GM19372 (cell line): ENCODE data around the gene TRMT10A.

Experiments used
- ATAC-seq: cut with Tn5 transposase; IDR thresholded peaks from one replicate; pipeline ENCODE4 v1.9.1; 2021; ENCODE audit warnings: mild to moderate bottlenecking, low read depth, moderate library complexity; ENCODE audit not compliant: unreplicated experiment

The TRMT10A gene, protein sequence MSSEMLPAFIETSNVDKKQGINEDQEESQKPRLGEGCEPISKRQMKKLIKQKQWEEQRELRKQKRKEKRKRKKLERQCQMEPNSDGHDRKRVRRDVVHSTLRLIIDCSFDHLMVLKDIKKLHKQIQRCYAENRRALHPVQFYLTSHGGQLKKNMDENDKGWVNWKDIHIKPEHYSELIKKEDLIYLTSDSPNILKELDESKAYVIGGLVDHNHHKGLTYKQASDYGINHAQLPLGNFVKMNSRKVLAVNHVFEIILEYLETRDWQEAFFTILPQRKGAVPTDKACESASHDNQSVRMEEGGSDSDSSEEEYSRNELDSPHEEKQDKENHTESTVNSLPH

DNA sequence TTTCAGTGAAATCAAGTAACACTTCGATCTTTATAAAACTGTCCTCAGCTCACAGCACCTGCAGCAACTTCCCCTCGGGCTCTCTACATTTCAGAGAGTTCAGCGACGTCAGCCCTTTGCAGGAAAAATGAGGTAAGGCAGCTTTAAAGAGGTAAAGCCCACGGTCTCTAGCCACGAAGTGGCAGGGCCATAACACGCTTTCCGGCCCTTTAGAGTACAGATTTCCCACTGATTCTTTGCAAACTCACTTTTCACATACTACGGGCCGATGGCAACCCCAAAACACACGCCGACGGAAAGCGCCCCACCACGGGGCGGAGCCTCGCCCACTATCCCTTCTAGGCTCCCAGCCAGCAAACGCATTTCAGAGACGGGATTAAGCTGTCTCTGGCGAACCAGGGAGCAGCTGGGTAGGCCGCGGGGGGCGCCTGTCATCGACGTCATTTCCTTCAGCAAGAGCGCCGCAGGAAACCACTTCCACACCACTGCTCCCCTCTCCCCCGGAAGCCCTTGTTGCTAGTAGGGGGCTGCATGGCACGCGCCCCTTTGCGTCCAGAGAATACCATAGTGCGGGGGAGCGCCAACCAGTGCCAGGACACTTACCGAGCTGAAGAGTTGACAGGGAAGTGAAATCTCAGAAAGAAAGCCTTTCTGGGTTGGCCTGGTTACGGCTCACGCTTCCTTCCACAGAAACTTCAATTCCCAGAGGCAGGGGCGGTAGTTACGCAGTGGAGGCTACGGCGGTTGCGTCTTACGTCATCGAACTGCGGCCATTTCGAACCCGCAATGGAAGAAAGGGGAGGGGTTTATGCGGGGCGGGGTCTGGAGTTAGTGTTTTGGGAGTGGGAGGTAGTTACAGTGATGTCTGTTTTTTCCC, at the start of gene TRMT10A:
Gene TRMT10A, minus strand, starts transcription at position 730 of the 877 bp plus-strand sequence. CDS start 4,701 bp downstream, outside the sequence.
- peak; percentile 91 for ATAC-seq

DNA sequence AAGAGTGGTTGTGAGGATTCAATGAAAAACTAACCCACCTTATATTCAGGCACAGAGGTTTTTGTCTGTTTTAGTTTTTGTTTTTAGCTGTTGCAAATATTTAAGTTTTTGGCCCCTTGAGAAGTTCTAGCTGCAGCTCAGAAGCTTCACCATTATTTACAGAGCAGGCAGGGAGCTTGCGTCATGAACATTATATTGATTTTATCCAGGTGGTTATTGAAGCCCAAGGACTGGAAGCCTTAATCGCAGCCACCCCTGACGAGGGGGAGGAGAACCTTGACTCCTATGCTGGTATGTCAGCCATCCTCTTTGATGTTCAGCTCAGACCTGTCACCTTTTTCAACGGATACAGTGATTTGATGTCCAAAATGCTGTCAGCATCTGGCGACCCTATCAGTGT, 48.9 kb upstream of the TRMT10A start:
- ATAC-seq, result no peak

DNA sequence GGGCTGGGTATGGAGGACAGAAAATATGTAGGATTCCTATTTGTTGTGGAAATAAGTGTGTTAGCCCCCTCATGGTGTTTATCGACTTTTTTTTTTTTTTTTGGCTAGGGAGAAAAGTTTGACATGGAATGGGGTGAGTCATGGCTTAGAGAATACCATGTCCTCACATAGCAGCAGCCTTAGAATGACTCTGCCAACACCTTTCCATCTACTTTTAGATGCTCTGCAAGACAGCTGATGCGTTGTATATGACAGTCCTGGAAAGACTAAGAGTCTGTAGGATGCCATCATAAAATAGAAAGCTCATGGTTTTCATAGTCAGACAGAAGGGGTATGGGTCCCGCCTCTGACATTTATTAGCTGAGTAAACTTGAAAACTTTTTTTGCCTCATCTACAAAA, 48.4 kb upstream of the TRMT10A start:
- no peak for ATAC-seq

DNA sequence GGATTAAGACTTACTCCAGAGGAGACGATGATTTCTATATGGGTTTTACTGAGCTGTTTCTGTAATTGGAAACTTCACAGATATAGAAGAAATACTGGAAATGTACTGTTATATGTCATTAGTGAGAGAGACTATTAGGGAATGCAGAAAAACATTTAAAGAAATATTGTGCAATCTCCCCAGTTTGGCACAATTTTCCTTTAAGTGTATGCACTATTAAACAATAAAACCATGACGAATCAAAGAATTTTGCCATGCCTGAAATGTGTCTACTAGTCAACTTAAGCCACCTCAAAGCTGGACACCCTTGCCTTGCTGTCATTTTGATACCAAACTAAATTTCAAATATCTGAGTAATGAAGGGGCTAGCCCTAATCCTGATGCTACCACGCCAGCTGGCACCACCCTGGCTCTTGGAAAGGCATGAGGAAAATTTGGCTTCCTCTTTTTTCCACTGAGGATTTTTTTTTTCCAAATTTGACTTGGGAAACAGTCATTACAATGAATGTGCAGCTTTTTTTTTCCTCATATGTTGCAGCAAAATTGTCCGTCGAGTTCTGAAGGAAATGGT, 46.9 kb upstream of the TRMT10A start:
- no peak for ATAC-seq

DNA sequence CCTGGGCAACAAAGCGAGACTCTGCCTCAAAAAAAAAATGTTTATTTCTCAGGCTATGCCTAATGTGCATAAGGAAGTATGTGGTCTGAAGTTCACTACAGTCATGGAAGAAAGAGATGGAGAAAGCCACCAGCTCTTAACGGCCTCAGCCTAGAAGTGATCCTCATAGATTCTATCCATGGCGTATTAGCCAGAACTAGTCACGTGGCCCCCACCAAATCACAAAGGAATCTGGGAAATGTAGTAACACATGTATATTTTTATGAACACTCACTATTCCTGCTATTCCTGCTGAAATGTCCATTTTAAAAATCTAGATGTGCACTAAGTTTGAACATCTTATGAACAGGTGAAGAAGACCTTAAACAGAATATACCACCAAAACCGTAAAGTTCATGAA, 44.6 kb upstream of the TRMT10A start:
- no peak for ATAC-seq

DNA sequence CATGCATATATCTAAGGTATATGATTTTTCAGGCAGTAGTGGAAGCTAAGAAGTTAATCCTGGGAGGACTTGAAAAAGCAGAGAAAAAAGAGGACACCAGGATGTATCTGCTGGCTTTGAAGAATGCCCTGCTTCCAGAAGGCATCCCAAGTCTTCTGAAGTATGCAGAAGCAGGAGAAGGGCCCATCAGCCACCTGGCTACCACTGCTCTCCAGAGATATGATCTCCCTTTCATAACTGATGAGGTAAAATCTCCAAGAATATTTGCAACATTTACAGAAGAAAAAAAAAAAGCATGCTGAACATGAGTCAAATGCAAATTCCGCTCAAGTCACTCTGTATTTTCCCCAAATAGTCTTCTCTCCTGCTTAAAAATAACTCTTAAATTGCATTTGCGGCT, 42.9 kb upstream of the TRMT10A start:
- ATAC-seq, result no peak

DNA sequence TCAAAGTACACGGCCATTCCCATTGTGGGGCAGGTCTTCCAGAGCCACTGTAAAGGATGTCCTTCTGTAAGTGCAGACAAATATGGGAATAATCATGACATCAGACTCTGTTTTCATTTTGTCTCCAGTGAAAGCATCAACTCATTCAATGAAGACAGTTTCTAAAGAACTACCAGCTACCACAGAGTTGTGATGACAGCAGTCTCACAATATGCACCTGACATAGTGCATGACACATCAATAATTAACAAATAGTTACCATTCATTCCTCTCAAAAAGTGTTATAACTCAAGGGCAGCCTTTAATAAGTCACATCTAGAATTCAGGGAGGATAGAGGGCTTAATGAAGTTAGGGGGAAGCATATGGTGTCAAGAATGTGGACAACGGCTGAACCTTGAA, 31.0 kb upstream of the TRMT10A start:
- no peak for ATAC-seq

DNA sequence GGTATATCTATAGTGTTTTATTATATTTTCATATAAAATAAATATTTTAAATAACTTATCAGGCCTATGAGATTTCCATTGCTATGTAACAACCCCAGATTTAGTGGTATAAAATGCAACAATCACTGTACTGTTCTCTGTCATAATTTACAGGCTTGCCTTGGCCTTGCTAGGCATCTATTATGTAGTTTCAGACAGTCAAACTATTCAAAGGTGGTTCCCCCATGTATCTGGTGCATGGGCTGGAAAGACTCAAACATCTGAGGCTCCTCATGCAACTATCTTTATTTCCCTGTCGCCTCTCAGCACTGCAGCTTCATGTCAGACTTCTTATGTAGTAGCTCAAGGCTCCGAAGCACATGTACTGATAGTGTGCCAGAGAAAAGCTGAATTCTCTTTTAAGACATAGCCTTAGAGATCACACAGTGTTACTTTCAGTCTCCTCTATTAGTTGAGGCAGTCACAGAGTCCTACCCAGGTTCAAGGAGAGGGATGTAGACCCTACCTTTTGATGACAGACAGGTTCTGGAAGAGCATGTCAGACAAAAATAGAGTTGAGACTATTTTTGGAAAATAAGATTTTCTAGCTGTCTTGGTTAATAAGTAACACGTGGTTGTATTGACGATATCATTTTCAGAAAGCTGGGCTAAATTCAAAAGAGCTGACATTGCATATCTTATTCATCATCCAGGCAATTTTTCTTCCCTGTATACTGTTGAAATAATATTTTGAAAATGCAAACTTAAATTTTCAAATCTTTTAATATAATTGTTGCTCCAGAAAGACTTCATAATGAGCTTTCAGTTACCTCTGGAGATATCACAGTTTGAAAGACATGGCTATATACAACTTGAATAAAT, 30.2 kb upstream of the TRMT10A start:
- peak; percentile 63 for ATAC-seq

DNA sequence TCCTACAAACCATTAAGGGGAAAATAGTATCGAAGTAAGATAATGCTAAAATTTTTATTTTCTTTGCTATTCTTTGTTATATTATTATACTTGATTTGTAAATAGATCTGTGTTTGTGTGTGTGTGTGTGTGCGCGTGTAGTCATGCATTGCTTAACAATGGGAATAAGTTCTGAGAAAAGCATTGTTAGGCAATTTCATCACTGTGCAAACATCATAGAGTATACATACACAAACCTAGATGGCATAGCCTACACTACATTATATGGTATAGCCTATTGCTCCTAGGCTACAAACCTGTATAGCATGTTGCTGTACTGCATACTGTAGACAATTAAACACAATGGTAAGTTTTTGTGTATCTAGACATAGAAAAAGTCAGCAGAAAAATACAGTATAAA, 27.9 kb upstream of the TRMT10A start:
- ATAC-seq, result no peak

DNA sequence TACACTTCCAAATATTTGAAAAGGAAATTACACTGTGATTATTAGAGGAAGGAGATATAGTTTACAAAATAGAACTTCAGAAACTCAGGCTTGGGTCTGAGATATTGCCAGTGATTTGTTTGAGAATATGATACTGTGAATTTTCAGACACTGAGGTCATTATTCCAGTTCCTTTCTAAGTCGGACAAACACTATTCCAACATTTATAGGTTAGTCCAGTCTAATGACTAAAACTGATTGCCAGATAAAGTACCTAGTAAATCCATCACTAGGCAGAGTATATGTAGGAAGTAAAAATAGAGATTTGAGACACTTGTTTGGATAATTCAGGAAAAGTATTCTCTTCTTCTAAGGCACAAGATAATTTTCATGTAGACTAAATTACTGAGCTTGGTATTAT, 24.0 kb upstream of the TRMT10A start:
- ATAC-seq, result no peak

DNA sequence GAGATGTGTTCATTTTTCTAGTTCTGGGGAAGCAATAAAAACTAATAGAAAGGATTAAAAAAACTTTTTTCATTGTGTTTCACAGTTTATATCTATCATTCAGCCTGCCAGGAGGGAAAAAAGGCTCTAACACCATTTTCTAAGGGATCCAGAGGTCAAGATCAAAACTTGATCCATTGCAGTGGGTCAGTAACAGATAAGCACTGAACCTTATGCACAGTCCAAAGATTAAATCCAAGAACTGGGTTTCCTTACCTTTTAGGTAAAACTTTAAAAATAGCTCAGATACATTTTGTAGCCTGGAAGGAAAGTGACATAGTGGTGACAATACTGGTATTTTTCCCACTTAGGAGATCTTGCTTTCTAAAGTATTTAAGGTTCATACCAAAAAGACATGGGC, 23.5 kb upstream of the TRMT10A start:
- no peak for ATAC-seq

DNA sequence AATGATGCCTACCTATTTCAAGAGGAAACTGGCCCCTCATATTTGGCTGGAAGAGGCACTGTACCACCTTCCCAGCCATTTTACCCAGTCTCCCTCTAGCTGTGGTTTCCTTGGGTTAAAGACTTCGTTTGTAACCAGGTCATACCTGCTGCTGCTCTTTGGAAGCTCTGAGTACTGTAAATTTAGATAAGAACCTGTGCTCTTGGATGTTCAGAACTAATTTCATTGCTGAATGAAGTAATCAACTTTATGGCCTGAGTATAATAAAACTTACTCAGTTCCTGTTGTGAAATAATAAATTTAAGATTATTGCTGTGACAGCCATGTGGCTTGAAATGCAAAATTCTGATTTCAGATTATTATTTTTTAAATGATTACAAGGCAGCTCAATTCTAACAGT, 23.0 kb upstream of the TRMT10A start:
- no peak for ATAC-seq

DNA sequence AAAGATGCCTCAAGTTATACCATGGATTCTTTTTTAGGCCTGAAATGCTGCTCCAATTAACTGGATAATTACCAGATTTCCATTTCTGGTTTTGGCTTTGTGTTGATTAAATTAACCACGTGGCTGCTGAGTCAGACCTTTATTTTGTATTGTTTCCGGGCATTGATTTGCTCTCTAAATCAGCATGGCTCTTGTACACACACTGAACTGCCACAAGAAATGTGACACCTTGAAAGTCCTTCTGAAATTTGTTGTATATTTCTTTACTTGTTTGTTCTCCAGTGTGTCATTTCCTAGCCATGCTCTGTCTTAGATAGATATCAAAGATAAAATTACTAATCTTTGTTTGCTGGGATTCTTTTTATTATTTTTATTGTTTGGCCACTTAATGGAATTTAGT, 22.5 kb upstream of the TRMT10A start:
- ATAC-seq, result no peak

DNA sequence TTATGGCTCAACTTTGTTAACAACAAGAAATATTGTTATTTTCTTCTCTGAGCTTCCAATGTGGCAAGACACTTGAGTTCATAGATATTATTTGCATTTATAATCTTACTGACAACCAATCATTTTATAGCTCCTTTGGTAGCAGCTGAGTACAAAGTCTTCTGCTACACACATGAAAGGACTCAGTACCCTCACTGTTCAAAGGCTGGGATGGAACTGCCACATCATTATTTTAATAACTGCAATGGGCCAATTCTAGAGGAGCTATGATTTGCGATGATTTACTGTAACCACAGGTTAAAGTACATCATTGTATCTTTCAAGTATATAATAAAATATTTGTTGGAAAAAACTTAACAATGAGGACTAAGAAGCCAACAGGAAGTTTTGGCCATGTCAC, 21.7 kb upstream of the TRMT10A start:
- no peak for ATAC-seq

DNA sequence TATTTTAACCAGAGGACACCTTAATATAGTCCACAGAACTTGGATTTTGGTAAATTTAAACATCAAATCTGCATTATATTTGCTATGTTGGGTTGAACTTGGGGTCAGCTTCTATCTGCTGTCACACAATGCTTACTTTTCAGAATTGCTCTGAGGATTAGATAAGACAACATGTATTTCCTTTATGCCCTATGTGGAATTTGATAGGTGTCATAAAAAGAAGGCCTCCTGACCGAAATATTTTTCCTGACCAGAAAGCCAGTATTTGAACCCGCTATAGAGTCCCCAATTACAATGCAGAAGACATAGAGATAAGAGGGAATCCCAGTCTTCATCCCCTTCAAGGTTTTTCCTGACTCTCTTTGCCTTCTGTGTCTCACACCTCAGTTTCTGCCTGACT, 14.9 kb upstream of the TRMT10A start:
- ATAC-seq, result no peak

DNA sequence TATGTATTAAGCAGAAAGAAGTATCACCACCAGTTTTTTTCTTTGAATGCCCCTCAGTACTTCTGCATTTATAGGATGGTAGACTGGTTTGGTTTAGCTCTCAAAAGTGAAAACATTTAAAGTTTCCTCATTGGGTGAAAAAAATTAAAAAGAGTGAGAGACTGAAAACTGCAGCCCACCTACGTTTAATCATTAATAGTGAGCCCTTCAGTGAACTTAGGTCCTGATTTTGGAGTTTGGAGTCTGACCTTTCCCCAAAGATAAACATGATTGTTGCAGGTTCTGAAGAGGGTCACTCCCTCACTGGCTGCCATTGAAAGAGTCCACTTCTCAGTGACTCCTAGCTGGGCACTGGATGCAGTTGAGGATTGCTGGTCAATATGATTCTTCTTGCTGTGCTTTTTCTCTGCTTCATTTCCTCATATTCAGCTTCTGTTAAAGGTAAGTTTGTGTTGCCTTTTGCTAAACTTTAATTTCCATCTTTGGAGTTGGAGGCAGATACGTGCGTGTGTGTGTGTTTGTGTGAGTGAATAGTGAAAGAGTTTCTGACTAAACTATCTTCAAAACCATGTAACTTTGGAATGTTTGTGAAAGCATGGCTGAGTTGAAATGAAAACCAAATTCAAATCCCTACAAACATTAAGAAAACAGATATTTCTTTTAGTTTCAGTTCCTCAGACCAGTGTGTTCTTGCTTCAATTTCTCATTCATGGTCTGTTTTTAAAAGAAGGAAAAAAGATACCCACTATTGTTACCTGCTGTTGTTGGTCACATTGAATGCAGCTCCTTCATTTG, 10.9 kb upstream of the TRMT10A start, which contains the start of gene MTTP:
Gene MTTP, plus strand, starts transcription at position 295 of the 795 bp plus-strand sequence. Its CDS starts 86 bp downstream, at position 381.
- peak; percentile 68 for ATAC-seq

DNA sequence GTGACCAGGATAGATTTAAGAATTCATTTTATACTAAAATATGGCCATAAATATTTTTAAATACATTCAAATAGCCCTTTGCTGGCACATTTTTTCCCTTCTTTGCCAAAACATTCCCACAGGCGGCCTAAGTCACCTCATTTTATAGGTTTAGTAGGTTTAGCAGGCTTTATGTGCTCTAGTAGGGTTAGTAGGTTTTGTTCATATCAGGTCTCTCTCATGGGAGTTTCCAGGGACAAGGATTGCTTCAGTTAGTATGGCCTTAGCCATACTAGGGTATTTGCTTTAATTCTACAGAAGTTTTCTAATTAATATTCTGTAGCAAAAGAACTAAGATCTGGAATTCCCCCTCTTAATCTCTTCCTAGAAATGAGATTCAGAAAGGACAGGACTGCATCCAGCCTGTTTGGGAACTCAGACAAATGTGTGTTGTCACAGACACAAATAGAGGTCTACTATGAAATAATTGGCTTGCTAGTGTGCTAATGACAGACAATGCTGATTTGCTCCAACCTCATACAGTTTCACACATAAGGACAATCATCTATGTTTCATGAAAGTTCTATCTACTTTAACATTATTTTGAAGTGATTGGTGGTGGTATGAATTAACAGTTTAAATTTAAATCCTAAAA, 10.0 kb upstream of the TRMT10A start:
- ATAC-seq, result no peak

DNA sequence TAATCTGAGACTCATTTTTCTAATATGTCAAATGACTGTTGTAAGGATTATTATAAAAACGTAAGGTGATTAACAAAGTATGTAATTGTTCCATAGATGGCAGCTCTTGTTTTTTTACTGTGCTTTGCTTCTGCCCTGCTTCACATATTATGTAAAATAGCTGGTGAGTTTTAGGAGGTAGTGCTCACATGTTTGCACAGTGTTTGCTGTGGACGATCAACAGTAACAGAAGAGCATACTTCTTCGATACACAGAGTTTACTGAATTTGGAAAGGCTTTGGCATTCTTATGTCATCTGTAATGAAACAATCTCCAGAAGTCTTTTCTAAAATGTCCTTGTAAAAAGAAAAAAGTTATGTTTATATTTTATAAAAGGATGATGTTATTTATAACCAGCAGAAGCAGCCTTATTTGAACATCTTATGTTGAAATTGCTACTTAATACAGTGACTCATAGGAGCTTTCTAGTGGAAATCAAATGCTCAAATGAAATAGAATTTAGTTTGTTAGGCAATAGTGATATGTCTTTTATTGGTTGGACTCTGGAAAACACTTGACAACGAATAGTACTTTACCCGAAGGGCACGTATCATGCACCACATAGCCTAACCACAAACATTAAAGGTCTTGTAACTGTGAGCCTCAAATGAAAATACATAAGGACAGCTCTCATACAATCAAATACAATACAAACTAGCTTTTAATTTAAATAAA, 8.8 kb upstream of the TRMT10A start:
- ATAC-seq, result no peak

DNA sequence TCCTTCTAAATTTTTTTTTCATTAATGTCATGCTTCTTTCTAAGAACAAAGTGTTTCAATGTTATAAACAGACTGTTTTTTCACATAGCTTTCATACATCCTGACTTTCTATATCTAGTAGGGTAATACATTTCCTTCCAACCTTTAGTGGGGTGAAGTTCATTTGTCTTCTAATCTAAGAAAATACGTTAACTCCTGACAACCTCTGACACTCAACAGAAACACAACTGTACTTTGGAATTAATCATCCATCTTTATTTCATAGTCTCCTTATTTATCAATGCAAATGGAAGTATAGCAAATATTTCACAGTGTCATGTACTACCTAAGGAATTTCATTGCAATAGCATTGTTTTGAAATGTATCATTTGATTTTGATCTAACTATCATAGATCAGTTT, 8.0 kb upstream of the TRMT10A start:
- no peak for ATAC-seq
